Ovary (tissue), 3 donors: ENCODE results near the gene TBC1D1.

Experiments
- EP300 ChIP-seq: sonication (generic); formaldehyde crosslinking; IDR thresholded peaks from one replicate; pipeline ENCODE4 v1.6.1; 2017; ENCODE audit warnings: antibody characterized with exemption
- TF ChIP-seq, protein P1 (sequence below), 3 donors: fragments of 450-650 bp in 2 of 3; fragments of 200-600 bp in 1 of 3; IDR thresholded peaks; one replicate each; pipeline versions ENCODE4 v1.5.1 to v1.8.0; 2016 to 2022; ENCODE audit warnings: antibody characterized with exemption in 3 of 3, mild to moderate bottlenecking in 1 of 3
- donor health status: DM: no; HTN: no; CAD: no.

DNA sequence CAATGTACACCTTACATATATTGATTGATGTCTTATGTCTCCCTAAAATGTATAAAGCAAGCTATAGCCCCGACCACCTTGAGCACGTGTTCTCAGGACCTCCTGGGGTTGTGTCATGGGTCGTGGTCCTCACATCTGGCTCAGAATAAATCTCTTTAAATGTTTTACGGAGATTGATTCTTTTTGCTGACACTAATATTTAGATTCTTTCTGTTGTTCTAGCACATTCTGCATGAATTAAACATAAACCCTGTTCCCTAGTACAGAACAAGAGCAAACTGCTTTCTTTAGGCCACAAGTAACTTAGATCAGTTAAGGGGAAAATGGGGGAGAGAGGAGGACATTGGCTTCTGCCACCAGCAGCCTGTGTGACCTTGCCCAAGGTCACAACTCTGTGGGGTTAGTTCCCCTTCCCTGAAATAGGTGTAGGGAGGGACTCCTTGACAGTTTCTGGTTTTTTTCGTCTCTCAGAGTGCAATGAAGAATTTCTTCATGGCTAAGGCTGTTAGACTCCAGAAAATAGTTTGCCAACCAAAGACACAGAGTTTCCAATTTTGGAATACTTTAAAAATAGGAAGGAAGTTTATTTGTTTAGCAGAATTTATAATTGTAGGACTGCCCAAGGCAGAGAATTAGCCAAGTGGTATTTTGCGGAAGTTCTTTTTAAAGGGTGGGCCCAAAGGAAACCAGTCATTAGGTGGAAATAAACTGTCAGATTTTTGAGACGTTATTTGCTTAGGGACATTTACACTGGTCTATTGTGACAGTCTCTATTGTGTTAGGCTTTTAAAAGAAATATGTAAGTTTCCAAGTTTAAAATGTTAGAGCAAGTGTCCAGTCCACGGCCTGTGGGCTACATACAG is 98.7 kb downstream of the TBC1D1 start:
- TF ChIP-seq, protein P1, sequence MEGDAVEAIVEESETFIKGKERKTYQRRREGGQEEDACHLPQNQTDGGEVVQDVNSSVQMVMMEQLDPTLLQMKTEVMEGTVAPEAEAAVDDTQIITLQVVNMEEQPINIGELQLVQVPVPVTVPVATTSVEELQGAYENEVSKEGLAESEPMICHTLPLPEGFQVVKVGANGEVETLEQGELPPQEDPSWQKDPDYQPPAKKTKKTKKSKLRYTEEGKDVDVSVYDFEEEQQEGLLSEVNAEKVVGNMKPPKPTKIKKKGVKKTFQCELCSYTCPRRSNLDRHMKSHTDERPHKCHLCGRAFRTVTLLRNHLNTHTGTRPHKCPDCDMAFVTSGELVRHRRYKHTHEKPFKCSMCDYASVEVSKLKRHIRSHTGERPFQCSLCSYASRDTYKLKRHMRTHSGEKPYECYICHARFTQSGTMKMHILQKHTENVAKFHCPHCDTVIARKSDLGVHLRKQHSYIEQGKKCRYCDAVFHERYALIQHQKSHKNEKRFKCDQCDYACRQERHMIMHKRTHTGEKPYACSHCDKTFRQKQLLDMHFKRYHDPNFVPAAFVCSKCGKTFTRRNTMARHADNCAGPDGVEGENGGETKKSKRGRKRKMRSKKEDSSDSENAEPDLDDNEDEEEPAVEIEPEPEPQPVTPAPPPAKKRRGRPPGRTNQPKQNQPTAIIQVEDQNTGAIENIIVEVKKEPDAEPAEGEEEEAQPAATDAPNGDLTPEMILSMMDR (IDR thresholded peaks at IDR 0.05): no peak
- TF ChIP-seq EP300: no peak
